Measurements from ENCODE around the gene TMEM272. TPM values are rescaled to one million over a fixed set of nuclear protein-coding genes. Genes with fewer than 3 reads are reported as not detected.

TMEM272 gene
- total RNA-seq, 1 experiment from 2014 or later: 0.14 TPM

DNA sequence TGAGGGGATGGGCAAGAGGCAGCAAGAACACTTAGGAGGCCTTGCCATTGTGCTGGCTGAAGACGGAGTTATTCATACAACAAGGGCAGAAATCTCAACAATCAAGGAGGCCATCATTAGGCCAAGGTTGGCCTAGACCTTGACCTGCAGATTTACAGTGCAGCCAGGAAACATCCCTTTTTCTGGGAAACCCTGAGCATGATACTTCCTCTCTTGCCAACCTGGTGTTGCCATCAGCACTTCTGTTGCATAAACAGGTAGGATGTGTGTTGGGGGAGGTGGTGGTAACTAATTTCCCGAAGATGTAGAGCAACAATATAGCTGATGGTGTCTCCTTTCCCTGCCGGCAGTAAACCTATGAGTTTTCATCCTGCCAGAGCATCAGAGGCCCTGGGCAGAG is 8.0 kb downstream of the TMEM272 start:
- no peaks in the 10 kb centered on the region for H3K36me3 Mint-ChIP-seq (ENCODE audit: insufficient read depth, unreplicated experiment)

DNA sequence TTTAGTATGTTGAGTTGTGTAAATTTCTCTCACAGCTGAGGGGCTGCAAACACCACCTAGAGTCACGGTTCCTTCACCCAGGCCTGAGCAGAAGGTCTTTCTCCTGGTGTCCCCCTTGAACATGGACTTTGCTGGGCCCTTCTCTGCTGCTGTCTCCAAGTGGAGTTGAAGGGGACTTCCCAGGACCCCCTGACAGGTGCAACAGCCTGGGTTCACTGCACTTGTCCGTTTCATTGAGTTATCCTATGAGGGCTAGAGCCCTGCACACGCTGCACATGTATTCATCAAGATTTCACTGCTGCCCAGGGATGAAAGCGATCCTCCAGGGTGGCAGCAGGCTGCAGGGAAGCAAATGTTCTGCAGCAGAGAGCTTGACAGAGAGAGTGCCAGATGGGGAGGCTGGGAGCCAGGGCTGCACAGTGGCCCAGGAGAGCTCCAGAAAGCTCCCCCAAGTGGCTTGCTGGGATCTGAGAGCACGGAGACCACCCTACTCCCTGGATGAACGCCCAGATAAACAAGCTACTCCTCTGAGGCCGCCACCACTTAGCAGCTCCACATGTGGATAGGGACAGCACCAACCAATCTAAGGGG is 10.3 kb downstream of the TMEM272 start:
- peaks cover 4% of the 10 kb centered on the region for H3K27me3 Mint-ChIP-seq (ENCODE audit: insufficient read depth, unreplicated experiment)
- CTCF ChIA-PET: no interaction called here
- H3K36me3 ChIP-seq (ENCODE audit: control insufficient read depth, insufficient read depth, low read length): no peaks in the 10 kb centered on the region
- no peaks in the 10 kb centered on the region for H3K27me3 ChIP-seq (replicated peaks; ENCODE audit: control insufficient read depth, insufficient read depth, low read length)
- no peak overlapping the region for H3K4me3 Mint-ChIP-seq (ENCODE audit: unreplicated experiment)
- H3K4me3 ChIP-seq (ENCODE audit: low read depth, low read length): no peak overlapping the region
- DNase-seq: no peak
- H3K27ac Mint-ChIP-seq (ENCODE audit: unreplicated experiment): no peak overlapping the region
- POLR2A ChIA-PET: no interaction called here
- no peaks in the 10 kb centered on the region for H3K4me1 Mint-ChIP-seq (ENCODE audit: low read depth, unreplicated experiment)
- H3K9me3 Mint-ChIP-seq (ENCODE audit: unreplicated experiment): no peaks in the 10 kb centered on the region
- TF ChIP-seq, protein P1, sequence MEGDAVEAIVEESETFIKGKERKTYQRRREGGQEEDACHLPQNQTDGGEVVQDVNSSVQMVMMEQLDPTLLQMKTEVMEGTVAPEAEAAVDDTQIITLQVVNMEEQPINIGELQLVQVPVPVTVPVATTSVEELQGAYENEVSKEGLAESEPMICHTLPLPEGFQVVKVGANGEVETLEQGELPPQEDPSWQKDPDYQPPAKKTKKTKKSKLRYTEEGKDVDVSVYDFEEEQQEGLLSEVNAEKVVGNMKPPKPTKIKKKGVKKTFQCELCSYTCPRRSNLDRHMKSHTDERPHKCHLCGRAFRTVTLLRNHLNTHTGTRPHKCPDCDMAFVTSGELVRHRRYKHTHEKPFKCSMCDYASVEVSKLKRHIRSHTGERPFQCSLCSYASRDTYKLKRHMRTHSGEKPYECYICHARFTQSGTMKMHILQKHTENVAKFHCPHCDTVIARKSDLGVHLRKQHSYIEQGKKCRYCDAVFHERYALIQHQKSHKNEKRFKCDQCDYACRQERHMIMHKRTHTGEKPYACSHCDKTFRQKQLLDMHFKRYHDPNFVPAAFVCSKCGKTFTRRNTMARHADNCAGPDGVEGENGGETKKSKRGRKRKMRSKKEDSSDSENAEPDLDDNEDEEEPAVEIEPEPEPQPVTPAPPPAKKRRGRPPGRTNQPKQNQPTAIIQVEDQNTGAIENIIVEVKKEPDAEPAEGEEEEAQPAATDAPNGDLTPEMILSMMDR (IDR thresholded peaks at IDR 0.05; ENCODE audit: insufficient read depth in 1 of 2, low read depth in 1 of 2, low read length in 1 of 2, severe bottlenecking in 1 of 2, unreplicated experiment in 1 of 2): no peak
- intact Hi-C loops (cut with micrococcal nuclease; ENCODE audit: unreplicated experiment): no loop called here
- H3K4me1 ChIP-seq: no peaks in the 10 kb centered on the region
- H3K36me3 Mint-ChIP-seq (ENCODE audit: insufficient read depth, unreplicated experiment): no peaks in the 10 kb centered on the region
- no TSS peak for BruUV-seq (replicated peaks)
- no peaks in the 10 kb centered on the region for H3K9me3 ChIP-seq

More for the DNA sequence above, 8.0 kb downstream of the TMEM272 start:
- peaks cover 4% of the 10 kb centered on the region for H3K27me3 Mint-ChIP-seq (ENCODE audit: insufficient read depth, unreplicated experiment)
- H3K9me3 Mint-ChIP-seq (ENCODE audit: unreplicated experiment): no peaks in the 10 kb centered on the region
- CTCF ChIA-PET: no interaction called here
- POLR2A ChIA-PET: no interaction called here
- no TSS peak for BruUV-seq (replicated peaks)
- Histone ChIP-seq H3K27me3 (replicated peaks; ENCODE audit: control insufficient read depth, insufficient read depth, low read length) (no peaks in the 10 kb centered on the region), H3K9me3 (no peaks in the 10 kb centered on the region), H3K4me3 (ENCODE audit: low read depth, low read length) (no peak overlapping the region), H3K4me1 (no peaks in the 10 kb centered on the region), H3K36me3 (ENCODE audit: control insufficient read depth, insufficient read depth, low read length) (no peaks in the 10 kb centered on the region)
- TF ChIP-seq, protein P1 (IDR thresholded peaks at IDR 0.05; ENCODE audit: insufficient read depth in 1 of 2, low read depth in 1 of 2, low read length in 1 of 2, severe bottlenecking in 1 of 2, unreplicated experiment in 1 of 2): no peak
- no peak overlapping the region for H3K27ac Mint-ChIP-seq (ENCODE audit: unreplicated experiment)
- intact Hi-C loops (cut with micrococcal nuclease; ENCODE audit: unreplicated experiment): no loop called here
- H3K4me3 Mint-ChIP-seq (ENCODE audit: unreplicated experiment): no peak overlapping the region
- no peaks in the 10 kb centered on the region for H3K4me1 Mint-ChIP-seq (ENCODE audit: low read depth, unreplicated experiment)
- DNase-seq: no peak

DNA sequence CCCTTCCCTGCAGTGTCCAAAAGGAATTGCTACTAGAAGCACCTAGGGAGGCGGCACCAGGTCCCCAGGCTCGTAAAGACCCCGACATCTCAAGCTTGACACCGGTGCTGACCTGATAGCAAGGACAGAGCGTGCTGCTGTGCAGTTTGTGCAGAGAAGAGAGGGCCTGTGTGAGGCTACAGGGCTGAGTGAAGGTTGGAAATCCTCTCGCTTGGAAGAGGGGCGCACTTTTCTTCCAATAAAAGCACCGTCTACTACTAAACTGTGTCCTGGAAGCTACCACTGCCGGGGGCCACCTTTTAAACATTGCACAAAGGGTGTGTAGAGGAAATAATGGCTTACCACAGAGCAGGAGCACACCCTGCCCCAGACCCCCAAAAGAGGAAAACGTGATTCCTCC is 11.0 kb downstream of the TMEM272 start:
- Mint-ChIP-seq H3K36me3 (ENCODE audit: insufficient read depth, unreplicated experiment) (no peaks in the 10 kb centered on the region), H3K4me1 (ENCODE audit: low read depth, unreplicated experiment) (no peaks in the 10 kb centered on the region), H3K4me3 (ENCODE audit: unreplicated experiment) (no peak overlapping the region), H3K27ac (ENCODE audit: unreplicated experiment) (no peak overlapping the region), H3K27me3 (ENCODE audit: insufficient read depth, unreplicated experiment) (peaks cover 4% of the 10 kb centered on the region), H3K9me3 (ENCODE audit: unreplicated experiment) (no peaks in the 10 kb centered on the region)
- intact Hi-C loops (cut with micrococcal nuclease; ENCODE audit: unreplicated experiment): loop anchor here (2.0 kb wide), 1 partner anchor 19 kb away; no protein-coding TSS in a partner anchor
- Histone ChIP-seq H3K9me3 (no peaks in the 10 kb centered on the region), H3K27me3 (replicated peaks; ENCODE audit: control insufficient read depth, insufficient read depth, low read length) (no peaks in the 10 kb centered on the region), H3K36me3 (ENCODE audit: control insufficient read depth, insufficient read depth, low read length) (no peaks in the 10 kb centered on the region), H3K4me1 (no peaks in the 10 kb centered on the region), H3K4me3 (ENCODE audit: low read depth, low read length) (no peak overlapping the region)
- CTCF ChIA-PET: no interaction called here
- BruUV-seq (replicated peaks): no TSS peak
- POLR2A ChIA-PET: no interaction called here
- no peak for DNase-seq
- TF ChIP-seq, protein P1 (IDR thresholded peaks at IDR 0.05; ENCODE audit: insufficient read depth in 1 of 2, low read depth in 1 of 2, low read length in 1 of 2, severe bottlenecking in 1 of 2, unreplicated experiment in 1 of 2): no peak
